DND-41 (cell line): Measurements from ENCODE around the gene STPG3.

Experiments used
- EZH2 ChIP-seq: IDR thresholded peaks from 3 replicates; pipeline ENCODE4 v1.6.1; 2012; ENCODE audit warnings: borderline replicate concordance, low read depth, mild to moderate bottlenecking, moderate library complexity, low read length, inconsistent platforms; ENCODE audit not compliant: severe bottlenecking
- TF ChIP-seq, protein P1 (sequence below): IDR thresholded peaks from 2 replicates; pipeline ENCODE4 v1.5.1; 2012; ENCODE audit warnings: borderline replicate concordance, low read length, moderate library complexity, mild to moderate bottlenecking; ENCODE audit not compliant: poor library complexity, severe bottlenecking; ENCODE audit errors: extremely low read depth

DNA sequence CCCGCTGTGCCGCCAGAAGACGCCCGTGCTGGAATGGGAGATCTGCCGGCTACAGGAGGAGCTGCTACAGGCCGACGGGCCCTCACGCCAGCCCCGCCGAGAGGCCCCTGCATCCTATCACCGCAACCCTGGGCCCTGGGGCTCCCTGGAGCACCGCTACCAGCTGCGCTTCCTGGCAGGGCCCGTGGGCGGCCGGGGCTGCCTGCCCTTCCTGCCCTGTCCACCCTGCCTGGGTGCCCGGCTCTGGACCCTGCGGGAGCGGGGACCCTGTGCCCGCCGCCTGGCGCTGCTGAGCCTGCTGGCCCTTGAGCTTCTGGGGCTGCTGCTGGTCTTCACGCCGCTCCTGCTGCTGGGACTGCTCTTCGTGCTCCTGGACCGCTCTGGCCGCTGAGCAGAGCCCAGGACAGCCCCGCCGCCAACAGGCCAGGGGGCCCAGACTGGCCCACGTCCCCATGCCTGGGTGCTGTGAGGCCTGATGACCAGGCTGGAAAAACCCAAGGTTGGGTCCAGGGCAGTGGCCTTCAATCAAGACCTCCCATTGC is 32.8 kb upstream of the STPG3 start:
- TF ChIP-seq, protein P1, sequence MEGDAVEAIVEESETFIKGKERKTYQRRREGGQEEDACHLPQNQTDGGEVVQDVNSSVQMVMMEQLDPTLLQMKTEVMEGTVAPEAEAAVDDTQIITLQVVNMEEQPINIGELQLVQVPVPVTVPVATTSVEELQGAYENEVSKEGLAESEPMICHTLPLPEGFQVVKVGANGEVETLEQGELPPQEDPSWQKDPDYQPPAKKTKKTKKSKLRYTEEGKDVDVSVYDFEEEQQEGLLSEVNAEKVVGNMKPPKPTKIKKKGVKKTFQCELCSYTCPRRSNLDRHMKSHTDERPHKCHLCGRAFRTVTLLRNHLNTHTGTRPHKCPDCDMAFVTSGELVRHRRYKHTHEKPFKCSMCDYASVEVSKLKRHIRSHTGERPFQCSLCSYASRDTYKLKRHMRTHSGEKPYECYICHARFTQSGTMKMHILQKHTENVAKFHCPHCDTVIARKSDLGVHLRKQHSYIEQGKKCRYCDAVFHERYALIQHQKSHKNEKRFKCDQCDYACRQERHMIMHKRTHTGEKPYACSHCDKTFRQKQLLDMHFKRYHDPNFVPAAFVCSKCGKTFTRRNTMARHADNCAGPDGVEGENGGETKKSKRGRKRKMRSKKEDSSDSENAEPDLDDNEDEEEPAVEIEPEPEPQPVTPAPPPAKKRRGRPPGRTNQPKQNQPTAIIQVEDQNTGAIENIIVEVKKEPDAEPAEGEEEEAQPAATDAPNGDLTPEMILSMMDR: no peak
- no peak for TF ChIP-seq EZH2
